ENCODE measurements around the gene MCRS1. TPM values are rescaled to one million over a fixed set of nuclear protein-coding genes. Genes with fewer than 3 reads are reported as not detected.
A peak's percentile ranks its signal among the peaks of the same experiment; 100 is the strongest.

MCRS1 gene
- total and polyA plus RNA-seq, 8 donors: 40.5 to 65.2 (median 52.3) TPM

DNA sequence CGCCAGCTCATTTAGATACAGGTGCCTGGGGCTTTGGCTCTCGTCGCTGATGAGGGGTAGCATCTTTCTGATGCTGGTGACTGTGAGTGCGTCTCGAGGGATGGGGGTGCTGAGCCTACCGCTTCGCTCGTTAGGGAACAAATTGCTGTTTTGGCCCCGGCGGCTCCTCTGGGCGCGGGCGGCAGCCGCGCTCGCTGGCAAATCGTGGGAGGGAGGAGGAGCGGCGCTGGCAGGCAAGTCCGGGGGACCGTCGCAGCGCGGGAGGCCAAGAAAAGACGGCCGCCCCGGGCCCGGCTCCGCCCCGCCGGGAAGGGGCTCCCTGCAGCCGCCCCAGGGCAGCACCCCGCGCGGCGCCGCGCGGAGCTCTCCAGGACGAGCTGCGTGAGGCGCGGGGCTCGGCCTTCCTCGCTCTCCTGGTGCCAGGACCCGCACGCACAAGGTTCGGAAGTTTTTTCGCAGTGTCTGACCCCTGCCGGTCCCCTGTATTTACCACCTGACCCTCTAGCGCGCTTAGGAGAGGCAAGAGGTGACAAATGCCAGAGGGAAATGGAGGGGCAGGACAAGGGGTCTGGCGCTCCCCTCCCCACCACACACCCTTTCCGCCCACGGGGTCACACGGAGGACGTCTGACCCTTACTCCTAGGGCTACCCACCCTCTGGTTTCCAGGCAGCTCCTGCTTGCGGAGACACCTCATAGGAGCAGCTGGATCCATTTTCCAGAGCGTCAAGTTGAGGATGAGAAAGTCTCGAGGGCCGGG is 30.0 kb downstream of the MCRS1 start:
- H3K36me3 ChIP-seq: no peaks in the 10 kb centered on the region
- DNase-seq (peak in 1 of 4 donors; percentile 82), ATAC-seq (peak; percentile 12)
- intact Hi-C loops (cut with DNase I): no loop called here
- H3K4me1 ChIP-seq: peaks cover 15 to 39% of the 10 kb centered on the region in 2 donors
- no peaks in the 10 kb centered on the region for H3K9me3 ChIP-seq
- peak overlapping the region; percentile 17 to 51 for H3K4me3 ChIP-seq
- peaks cover 26 to 66% of the 10 kb centered on the region in 2 donors for H3K27me3 ChIP-seq
- TF ChIP-seq, protein P1, sequence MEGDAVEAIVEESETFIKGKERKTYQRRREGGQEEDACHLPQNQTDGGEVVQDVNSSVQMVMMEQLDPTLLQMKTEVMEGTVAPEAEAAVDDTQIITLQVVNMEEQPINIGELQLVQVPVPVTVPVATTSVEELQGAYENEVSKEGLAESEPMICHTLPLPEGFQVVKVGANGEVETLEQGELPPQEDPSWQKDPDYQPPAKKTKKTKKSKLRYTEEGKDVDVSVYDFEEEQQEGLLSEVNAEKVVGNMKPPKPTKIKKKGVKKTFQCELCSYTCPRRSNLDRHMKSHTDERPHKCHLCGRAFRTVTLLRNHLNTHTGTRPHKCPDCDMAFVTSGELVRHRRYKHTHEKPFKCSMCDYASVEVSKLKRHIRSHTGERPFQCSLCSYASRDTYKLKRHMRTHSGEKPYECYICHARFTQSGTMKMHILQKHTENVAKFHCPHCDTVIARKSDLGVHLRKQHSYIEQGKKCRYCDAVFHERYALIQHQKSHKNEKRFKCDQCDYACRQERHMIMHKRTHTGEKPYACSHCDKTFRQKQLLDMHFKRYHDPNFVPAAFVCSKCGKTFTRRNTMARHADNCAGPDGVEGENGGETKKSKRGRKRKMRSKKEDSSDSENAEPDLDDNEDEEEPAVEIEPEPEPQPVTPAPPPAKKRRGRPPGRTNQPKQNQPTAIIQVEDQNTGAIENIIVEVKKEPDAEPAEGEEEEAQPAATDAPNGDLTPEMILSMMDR (IDR thresholded peaks at IDR 0.05): no peak
- no peak overlapping the region for H3K27ac ChIP-seq

DNA sequence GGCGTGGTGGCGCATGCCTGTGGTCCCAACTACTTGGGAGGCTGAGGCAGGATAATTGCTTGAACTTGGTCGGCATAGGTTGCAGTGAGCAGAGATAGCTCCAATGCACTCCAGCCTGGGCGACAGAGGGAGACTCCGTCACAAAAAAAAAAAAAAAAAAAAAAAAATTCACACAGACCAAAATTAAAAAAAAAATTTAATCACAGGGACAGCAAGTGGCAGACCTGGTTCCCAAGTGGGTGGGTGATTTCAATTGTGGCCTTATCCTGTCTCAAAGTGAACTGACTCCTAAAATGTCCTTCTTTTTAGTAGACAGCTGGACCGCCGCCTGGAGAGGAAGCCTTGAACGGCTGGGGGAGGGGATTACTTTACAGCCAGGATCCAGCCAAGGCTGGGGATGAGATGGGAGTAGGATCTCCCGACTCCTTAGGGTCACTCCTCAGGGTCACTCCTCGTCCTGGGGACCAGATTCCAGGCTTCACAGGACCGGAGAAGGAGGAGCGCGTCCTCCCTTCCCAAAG is 30.7 kb downstream of the MCRS1 start:
- Histone ChIP-seq H3K9me3 (no peaks in the 10 kb centered on the region), H3K36me3 (no peaks in the 10 kb centered on the region), H3K27ac (peak overlapping the region in 1 of 2 donors; percentile 8), H3K4me1 (peaks cover 15 to 39% of the 10 kb centered on the region in 2 donors), H3K4me3 (peak overlapping the region; percentile 17 to 51), H3K27me3 (peaks cover 26 to 65% of the 10 kb centered on the region in 2 donors)
- no peak for ATAC-seq
- intact Hi-C loops (cut with DNase I): no loop called here
- TF ChIP-seq, protein P1 (IDR thresholded peaks at IDR 0.05): no peak
- DNase-seq: no peak

DNA sequence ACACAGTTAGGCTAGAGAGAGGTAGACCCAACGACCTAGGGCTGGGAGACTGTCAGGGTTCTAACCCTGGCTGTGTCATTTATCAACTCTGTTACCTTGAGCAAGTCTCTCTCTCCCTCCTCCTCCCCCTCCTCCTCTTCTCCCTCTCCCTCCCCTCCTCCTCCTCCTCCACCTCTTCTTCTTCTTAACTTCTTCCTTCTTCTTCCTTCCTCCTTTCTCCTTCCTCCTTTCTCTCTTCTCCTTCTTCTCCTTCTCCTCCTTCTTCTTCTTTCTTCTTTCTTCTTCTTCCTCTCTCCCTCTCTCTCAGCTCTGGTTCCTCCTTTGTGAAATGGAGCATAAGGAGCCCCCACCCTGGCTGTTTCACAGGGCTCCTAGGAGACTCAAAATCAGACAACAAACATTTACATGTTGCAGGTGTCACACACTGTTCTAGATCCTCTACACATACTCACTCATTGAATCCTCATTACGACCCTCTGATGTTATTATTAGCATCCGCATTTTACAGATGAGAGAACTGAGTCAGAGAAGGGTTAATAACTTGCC is 31.3 kb downstream of the MCRS1 start:
- Histone ChIP-seq H3K27me3 (peaks cover 26 to 65% of the 10 kb centered on the region in 2 donors), H3K9me3 (no peaks in the 10 kb centered on the region), H3K4me1 (peaks cover 15 to 39% of the 10 kb centered on the region in 2 donors), H3K36me3 (no peaks in the 10 kb centered on the region), H3K27ac (peak overlapping the region in 1 of 2 donors; percentile 8), H3K4me3 (no peak overlapping the region)
- no peak for DNase-seq
- TF ChIP-seq, protein P1 (IDR thresholded peaks at IDR 0.05): no peak
- no peak for ATAC-seq
- intact Hi-C loops (cut with DNase I): no loop called here

DNA sequence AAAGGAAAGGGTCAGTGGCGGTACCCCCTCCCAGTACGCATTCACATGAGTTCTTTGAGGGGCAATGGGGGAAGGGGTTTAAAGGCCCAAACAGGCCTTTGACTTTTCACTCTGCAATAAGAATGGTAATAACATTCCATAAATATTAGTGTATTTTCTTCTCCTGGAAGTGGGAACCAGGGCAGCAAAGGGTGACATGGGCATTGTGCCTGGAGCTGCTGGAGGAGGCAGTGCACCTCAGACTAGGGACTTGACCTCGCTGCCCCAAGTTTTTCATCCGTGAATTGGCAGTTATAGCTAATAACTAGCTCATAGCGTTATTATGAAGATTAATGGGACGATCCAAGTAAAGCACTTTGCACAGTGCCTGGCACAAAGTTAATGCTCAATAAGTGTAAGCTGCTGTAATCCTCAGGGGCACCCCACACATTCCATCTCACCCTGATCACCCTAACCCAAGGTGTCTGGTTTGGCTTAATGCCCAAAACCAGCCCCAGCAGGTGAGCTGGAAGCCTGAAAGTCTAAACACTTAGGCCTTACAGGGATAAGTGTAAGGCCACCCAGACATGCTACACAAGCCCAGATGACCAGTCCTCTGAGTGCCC is 31.9 kb downstream of the MCRS1 start:
- TF ChIP-seq, protein P1 (IDR thresholded peaks at IDR 0.05): no peak
- H3K27me3 ChIP-seq: peaks cover 26 to 65% of the 10 kb centered on the region in 2 donors
- no peaks in the 10 kb centered on the region for H3K9me3 ChIP-seq
- no peak overlapping the region for H3K4me3 ChIP-seq
- H3K4me1 ChIP-seq: peaks cover 15 to 39% of the 10 kb centered on the region in 2 donors
- no peak overlapping the region for H3K27ac ChIP-seq
- DNase-seq (no peak), ATAC-seq (no peak)
- intact Hi-C loops (cut with DNase I): no loop called here
- H3K36me3 ChIP-seq: no peaks in the 10 kb centered on the region

Data from left lung (tissue), 10 donors.